Stimulated activated CD4-positive, alpha-beta T cell treated with anti-CD3 and anti-CD28 coated beads, Interleukin-4, amount 100 ng/mL, for 48 hours (primary cell): ENCODE data around the gene MMP3.

Experiments
- DNase-seq, 2 donors: peaks; one replicate each; pipeline ENCODE4 v3.0.0-alpha.2; 2020; ENCODE audit warnings: low read depth in 2 of 2

Gene MMP3

DNA sequence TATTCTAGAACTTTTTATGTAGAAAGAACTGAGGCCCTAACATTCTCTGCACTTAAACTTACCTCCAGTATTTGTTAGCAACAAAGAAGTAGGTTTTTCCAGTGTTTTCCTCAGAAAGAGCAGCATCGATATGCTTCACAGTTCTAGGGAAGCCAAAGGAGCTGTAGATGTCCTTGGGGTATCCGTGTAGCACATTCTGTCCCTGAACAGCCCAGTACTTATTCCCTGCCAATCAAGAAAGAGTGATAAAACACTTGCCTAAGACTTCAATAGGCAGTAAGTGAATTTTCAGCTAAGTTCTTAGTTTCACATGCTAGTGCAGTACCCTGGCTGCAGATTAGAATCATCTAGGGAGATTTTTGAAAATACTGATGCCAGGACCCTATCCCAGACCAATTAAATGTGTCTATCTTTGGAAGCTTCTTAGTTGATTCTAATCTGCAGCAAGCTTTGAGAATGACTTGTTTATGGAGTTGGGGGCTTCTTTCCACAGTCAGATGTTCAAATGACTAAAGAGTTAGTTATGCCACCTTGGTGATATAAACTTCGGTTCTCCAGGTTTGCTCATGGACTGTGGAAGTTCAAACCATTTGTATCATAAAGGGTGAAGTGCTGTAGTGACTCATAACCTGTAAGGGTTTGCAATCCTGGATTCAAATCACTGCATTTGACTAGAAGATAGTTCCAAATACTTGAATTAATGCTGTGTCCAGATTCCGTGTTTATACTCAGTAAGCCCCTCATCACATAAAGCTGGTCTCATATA is 52.0 kb downstream of the MMP3 start:
- no peak for DNase-seq

DNA sequence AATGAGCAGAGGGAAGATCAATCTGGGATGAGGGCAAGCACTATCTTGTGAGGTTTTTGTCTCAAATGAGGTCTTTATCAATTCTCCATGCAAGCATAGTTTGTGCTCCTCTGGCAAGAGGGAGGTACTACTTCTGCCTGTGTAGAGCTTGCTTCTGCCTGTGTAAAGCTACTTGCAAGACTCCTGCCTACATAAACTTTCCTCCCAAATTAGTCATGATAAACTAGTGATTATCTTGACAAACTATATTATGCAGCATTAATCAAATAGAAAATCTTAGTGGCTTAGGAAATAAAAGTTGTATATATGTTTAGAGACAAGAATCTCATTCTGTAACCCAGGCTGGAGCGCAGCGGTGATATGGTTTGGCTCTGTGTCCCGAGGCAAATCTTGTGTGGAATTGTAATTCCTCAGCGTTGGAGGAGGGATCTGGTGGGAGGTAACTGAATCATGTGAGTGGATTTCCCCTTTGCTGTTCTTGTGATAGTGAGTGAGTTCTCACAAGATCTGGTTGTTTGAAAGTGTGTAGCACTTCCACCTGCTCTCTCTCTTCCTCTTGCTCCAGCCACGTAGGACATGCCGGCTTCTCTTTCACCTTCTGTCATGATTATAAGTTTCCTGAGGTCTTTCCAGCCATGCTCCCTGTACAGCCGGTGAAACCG is 54.9 kb downstream of the MMP3 start:
- no peak for DNase-seq
